RCC 7860 (cell line): ENCODE results near the gene ITGA1.

Source experiments
- DNase-seq: peaks from one replicate; pipeline ENCODE4 v3.0.0-alpha.2; 2015; ENCODE audit warnings: low spot score
- FAIRE-seq: peaks from 2 replicates; lab custom pipeline; 2012; peaks lifted over from hg19 to GRCh38; lab: Jason Lieb, UNC

Gene ITGA1

DNA sequence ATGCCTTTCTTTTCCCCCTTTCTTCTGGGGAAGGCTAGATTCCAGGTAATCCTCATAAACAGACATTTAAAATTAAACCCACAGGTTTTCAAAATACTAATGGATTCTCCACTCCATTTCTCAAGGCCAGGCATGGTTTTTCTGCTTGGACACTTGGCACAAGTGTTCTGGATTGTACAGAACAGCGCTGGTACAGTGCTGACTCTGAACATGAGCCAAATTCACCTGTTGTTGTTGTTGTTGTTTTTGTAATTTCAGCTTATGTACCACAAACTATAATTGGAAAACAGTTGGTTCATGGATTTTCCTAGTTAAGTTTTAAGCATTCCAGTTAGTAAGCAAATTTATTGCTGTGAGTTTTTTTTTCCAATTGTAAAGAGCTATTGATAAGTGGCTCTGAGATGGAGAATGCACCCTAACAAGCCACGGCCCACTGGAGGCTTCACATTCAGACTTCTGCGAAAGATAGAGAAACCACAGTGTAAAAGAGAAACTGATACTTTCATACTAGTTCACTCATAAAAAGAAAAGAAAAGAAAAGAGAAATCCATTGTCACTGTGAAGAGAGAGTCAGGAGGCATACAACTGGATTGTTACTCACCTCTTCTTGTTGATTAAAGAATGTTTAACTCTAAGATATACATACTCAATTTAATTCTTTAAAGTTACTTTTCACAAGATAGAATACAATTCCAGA, 16.2 kb upstream of the ITGA1 start:
- no peak for FAIRE-seq
- no peak for DNase-seq

- FAIRE-seq (no peak), DNase-seq (no peak)
Measured at GRCh38 chr5:52772668-52773067, 15.0 kb upstream of the ITGA1 start.

DNA sequence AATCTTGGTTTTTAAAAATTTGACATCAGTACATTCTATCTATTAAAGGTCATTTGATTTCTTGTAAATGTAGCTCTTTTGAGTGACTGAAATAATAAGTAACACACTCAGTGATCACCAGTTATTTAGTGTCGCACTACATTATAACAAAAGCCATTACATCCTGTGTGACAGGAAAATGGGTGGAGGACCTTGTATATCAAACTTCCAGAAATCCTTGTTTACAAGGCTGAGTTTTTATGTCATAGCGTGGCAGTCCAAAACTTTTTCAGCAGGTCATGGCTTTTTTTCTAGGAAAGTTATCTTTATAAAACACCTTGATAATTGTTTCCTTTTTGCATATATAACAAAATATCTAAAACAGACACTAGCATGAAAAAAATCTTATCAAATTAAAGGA, 14.4 kb upstream of the ITGA1 start:
- FAIRE-seq = no peak
- DNase-seq = no peak

- DNase-seq (no peak), FAIRE-seq (no peak)
Measured at GRCh38 chr5:52774005-52774410, 13.7 kb upstream of the ITGA1 start.

DNA sequence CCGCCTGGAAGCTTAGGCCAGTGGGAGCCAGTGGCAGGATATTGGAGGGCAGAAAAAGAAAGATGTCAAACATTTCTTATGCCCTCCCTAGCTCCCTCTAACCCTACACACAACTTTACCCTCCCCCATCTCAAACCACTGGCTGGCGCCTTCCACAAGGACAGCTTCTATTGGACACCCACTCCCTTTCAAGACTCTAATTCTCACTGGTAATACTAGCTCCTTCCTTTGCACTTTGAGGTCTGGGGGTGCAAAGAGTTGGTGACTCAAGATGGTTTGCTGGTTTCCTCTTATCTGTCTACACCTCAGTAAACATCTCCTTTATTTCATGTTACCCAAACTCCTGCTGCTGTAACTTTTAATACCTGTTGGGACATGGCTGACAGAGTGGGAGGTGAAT, 11.6 kb upstream of the ITGA1 start:
- DNase-seq = no peak

GRCh38 chr5:52777186-52777585, 10.5 kb upstream of the ITGA1 start:
- DNase-seq (no peak), FAIRE-seq (no peak)

More for the DNA sequence above, 11.6 kb upstream of the ITGA1 start:
- no peak for FAIRE-seq

DNA sequence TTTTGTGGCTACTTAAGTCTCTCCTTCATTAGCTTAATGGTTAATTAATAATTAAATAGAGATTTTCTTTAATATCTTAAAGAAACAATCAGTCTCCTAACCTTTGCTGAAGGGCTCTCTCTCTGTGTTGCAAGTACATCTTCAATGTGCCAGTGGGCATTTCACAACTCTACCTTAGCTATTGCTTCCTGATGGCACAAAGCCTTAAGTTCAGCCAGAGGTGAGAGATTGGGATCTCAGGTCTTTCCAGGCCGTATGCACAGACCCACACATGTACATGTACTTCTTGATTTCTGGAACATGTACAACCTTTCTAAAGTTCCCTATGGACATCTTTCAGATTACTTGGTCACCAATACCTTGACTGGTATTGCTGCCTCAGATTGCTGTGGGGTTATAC, 8.9 kb upstream of the ITGA1 start:
- DNase-seq = no peak
- FAIRE-seq = no peak

DNA sequence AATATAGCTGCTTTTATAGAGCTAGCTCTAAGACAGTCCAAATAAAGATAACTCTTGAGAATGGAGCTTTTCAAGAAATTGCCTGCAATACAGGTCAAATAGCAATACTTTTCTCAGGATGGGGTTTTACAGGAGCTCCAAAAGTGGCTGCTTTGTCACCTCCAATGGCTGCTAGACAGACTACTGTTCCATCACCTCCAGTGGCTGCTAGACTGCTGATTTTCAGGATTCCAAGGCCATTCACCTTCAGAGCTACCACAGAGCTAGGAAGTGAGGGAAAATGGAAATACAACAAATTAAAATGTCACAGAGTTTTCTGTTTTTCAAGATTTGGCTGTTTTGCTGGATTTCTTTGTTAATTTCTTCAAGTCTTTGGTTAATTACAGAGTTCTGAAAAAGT, 8.5 kb upstream of the ITGA1 start:
- DNase-seq (no peak), FAIRE-seq (no peak)

DNA sequence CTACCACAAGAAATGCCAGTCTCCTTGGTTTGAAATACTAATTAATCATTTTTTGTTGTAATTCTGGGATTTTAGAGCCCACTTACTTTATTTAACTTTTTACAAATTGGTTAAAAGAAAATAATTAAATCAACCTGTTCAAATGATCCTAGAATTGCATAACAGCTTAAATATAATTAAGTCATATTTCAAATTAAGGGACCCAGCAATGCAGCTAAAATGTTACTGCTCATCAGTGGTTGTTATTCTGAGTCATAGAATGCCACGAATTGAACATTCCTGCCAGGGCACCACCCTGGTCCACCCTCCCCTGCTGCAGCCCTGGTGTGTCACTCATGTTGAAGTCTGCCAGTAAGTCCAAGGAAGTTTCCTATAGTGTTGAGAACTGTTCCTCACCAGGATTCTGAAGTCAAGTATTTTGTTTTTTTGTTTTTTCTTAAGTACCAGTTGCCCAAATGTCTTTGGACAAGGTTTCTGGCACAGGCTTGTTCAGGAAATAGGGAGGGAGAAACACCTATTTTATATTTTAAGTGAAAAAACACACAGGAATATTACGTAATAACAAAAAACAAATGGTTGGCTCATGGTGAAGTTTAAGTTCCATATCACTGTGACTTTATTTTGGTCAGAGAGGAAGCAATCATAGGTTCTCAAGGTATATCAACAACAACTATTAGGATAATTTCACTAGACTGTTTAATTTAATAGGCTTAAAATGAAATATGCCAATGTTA, 4.3 kb upstream of the ITGA1 start:
- FAIRE-seq (no peak), DNase-seq (no peak)

DNA sequence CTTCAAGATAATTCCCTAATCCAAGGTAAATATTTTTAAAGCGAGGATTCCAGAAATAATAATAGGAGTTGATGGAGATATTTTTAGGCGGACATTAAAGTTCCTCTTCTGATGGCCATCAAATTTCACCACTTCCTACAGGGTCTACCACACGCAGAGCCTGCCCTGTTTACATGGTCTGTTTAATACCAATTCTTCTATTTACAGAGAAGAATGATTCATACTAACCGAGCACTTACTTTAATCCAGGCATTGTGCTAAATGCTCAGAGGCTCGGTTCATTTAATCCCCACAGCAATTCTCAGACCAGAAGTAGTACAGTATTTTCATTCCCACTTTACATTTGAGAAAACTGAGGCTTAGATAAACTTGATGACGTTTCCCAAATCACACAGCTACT, 3.0 kb upstream of the ITGA1 start:
- FAIRE-seq = no peak

GRCh38 chr5:52786391-52786790, 1.3 kb upstream of the ITGA1 start:
- DNase-seq (no peak), FAIRE-seq (no peak)

More for the DNA sequence above, 3.0 kb upstream of the ITGA1 start:
- DNase-seq = no peak

GRCh38 chr5:52786949-52787599, 642 bp upstream of the ITGA1 start:
- DNase-seq (no peak), FAIRE-seq (no peak)

DNA sequence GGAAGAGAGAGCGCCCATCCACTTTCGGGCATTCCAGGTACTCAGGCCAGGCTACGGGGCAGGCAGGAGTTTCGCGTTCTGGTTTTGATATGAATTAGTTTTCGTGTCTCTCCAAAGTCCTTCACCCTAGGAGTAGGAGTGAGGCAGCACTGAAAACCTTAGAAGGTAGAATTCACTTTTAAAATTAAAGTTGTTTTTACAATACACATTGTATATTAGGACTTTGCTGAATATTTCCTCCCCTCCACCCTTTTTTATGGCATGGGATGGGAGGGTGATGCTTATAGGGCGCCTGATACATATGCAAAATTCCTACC, 747 bp downstream of the ITGA1 start:
- DNase-seq (no peak), FAIRE-seq (no peak)

DNA sequence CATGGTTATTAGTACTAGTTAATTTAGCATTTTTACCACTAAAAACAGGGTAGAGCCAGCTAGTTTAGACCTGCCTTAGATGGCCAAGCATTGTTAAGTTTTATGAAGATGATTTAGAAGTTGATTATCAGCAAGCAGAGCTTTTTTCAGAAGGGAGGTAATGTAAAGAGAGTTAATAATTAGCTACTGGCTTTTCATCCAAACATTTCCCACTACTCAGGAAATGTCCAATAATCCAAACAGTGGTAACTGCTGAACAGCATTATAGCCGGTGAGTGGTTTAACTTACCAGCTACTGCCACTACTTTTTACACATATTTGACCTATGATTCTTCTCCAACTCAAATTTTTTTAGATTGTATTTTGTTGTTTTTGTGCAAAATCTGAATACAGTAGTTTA, 1.7 kb downstream of the ITGA1 start:
- DNase-seq (no peak), FAIRE-seq (no peak)

DNA sequence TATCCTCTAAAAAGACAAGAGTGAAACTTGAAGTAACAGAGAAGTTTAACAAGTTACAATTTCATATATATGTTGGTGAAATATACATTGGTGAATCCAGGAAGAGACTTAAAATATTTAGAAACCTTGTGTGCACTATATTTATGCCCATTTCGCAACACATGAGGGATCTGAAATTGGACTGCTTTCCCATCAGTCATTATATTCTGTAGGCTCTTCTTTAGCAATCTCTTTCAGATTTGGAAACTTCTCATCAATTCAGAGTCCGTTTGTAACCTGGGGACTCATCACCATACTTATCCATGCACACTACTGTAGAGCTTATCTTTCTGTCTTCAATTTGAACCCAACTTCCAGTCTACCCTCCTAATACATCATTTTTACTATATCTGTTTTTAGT, 2.1 kb downstream of the ITGA1 start:
- DNase-seq (no peak), FAIRE-seq (no peak)

DNA sequence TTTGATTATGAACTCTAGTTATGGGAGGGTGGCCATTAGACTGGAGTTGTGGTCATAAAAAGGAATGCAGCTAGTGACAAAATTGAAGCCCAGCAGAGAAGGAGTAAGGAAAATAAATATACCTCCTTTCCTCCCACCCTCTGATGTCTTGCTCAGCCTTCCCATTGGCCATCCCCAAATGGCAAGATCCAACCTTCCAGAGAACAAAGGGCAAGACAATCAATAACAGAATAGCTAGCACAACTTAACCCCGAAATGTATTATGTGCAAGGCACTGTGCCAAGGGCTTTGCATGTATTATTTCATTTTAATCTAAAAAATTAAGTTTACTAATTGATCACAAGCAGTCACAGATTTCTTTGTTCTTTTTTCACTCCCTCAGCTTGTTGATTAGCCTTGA, 3.6 kb downstream of the ITGA1 start:
- FAIRE-seq = no peak
- DNase-seq = no peak

DNA sequence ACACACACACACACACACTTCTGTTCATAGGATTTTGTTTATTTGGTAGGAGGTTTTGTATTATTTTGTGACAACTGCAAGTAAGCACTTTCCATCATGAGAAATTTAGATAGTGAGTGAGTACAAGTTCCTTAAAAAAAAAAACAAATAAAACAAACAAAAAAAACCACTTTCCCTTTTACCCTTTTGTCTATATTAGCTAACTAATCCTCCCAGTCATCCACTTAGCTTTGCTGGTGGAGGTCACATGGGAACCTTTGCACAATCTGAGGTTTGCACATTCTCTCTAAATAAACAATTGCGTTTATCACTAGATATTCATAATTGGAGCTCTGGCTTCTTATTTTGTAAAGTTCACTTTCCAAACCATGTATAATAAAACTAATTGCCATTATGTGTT, 6.8 kb downstream of the ITGA1 start:
- FAIRE-seq (no peak), DNase-seq (no peak)

GRCh38 chr5:52796031-52796430, 8.3 kb downstream of the ITGA1 start:
- DNase-seq (no peak), FAIRE-seq (no peak)

GRCh38 chr5:52796516-52797103, 8.9 kb downstream of the ITGA1 start:
- no peak for FAIRE-seq

GRCh38 chr5:52798938-52799337, 11.2 kb downstream of the ITGA1 start:
- DNase-seq (no peak), FAIRE-seq (no peak)

More at GRCh38 chr5:52796516-52797103, 8.9 kb downstream of the ITGA1 start:
- no peak for DNase-seq

DNA sequence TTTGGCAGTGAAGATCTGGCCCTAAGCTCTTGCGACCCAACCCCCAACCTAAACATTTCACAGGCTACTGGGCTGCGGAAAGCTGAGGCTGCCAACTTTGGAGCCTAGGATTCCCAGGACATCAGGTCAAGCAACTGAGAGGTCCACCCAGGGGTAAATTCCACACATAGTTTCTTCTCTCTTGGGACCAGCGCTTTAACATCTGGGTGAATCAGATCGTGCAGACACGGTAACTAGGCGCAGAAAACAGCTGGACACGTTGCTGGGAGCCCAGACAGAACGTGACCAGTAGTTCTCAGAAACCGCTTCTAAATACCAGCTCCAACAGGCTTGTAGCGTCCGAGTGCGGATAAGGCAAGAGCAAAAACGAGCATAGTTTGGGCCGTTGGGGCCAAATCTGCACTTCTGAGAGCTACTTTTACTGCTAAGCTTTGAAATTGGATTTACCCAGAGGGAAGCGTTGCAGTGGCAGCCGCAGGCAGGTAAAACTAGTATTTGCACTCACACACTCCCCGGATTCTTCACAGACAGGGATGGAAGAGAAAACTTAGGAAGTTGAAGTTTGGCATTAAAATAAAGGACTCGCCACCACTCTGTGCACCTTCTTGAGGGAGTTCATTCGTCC, 11.8 kb downstream of the ITGA1 start:
- no peak for FAIRE-seq
- peak; percentile 66 for DNase-seq
